ENCODE results near the gene ZNF618. TPM values are rescaled to one million over a fixed set of nuclear protein-coding genes. Genes with fewer than 3 reads are reported as not detected.
"Not testable (repeated sequence)": the region's sequence is repeated elsewhere in the genome, so short reads cannot be mapped to it uniquely, and the experiment has no call there.

Gene ZNF618
- total RNA-seq, 1 donor from 2014 or later, result 1.9 TPM

DNA sequence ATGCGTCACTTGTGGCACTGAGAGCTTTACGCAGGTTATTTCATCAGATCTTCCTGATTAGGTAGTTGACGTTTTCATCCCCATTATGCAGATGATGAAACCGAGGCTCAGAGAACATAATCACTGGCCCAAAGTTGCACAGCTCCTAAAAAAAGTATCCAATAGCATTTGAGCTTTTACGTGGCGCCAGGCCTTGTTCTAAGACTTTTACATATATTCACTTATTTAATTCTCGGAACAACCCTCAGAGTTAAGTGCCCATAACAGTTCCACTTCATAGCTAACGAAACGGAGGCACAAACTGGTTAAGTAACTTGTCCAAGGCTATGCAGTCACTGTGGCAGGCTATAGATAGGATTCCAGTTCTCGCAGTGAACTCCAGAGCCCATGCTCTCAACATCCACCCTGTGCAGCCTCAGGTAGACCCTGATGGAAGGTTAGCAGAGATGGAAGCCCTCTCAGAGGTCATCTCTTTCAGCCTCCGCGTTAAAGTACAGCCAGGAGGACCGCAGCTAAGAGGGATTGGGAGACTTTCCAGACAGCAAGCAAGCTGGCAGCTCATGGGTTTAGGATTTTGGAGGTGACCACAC lies 162.7 kb downstream of the ZNF618 start:
- H3K27me3 ChIP-seq (ENCODE audit: low read depth), result no peaks in the 10 kb centered on the region
- H3K27ac ChIP-seq (replicated peaks), result no peak overlapping the region
- no peak overlapping the region for H3K4me3 ChIP-seq
- H3K36me3 ChIP-seq, result peaks cover 49% of the 10 kb centered on the region
- intact Hi-C loops (cut with micrococcal nuclease), result no loop called here
- peaks cover 29% of the 10 kb centered on the region for H3K9me3 ChIP-seq (replicated peaks)
- TF ChIP-seq, protein P1, sequence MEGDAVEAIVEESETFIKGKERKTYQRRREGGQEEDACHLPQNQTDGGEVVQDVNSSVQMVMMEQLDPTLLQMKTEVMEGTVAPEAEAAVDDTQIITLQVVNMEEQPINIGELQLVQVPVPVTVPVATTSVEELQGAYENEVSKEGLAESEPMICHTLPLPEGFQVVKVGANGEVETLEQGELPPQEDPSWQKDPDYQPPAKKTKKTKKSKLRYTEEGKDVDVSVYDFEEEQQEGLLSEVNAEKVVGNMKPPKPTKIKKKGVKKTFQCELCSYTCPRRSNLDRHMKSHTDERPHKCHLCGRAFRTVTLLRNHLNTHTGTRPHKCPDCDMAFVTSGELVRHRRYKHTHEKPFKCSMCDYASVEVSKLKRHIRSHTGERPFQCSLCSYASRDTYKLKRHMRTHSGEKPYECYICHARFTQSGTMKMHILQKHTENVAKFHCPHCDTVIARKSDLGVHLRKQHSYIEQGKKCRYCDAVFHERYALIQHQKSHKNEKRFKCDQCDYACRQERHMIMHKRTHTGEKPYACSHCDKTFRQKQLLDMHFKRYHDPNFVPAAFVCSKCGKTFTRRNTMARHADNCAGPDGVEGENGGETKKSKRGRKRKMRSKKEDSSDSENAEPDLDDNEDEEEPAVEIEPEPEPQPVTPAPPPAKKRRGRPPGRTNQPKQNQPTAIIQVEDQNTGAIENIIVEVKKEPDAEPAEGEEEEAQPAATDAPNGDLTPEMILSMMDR (IDR thresholded peaks at IDR 0.05; ENCODE audit: borderline replicate concordance), result no peak
- H3K4me1 ChIP-seq, result no peaks in the 10 kb centered on the region
- DNase-seq, result no peak

DNA sequence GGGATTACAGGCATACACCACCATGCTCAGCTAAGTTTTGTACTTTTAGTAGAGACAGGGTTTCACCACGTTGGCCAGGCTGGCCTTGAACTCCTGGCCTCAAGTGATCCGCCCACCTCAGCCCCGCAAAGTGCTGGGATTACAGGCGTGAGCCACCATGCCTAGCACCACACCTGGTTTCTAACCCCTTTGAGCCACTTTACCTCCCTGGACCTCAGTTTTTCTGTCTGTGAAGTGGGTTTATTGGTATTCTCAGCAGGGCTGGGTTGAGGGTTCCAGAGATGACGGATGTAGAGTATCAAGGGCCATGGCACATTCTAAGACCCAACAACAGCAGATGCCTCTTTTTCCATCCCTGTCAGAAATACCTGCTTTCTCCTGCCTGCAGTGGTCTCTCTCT lies 163.4 kb downstream of the ZNF618 start:
- H3K36me3 ChIP-seq, result peaks cover 44% of the 10 kb centered on the region
- no peak for DNase-seq
- no peak overlapping the region for H3K4me3 ChIP-seq
- no peaks in the 10 kb centered on the region for H3K4me1 ChIP-seq
- H3K27ac ChIP-seq (replicated peaks), result no peak overlapping the region
- TF ChIP-seq, protein P1 (IDR thresholded peaks at IDR 0.05; ENCODE audit: borderline replicate concordance), result no peak
- intact Hi-C loops (cut with micrococcal nuclease), result no loop called here
- H3K27me3 ChIP-seq (ENCODE audit: low read depth), result no peaks in the 10 kb centered on the region
- H3K9me3 ChIP-seq (replicated peaks), result peaks cover 35% of the 10 kb centered on the region

GRCh38 chr9:114043660-114044059 lies 167.6 kb downstream of the ZNF618 start:
- DNase-seq; H3K4me1 ChIP-seq; intact Hi-C loops (cut with micrococcal nuclease); H3K4me3 ChIP-seq; H3K27me3 ChIP-seq (ENCODE audit: low read depth); H3K27ac ChIP-seq (replicated peaks): not testable (repeated sequence)
- peaks cover 38% of the 10 kb centered on the region for H3K9me3 ChIP-seq (replicated peaks)
- peaks cover 28% of the 10 kb centered on the region for H3K36me3 ChIP-seq

DNA sequence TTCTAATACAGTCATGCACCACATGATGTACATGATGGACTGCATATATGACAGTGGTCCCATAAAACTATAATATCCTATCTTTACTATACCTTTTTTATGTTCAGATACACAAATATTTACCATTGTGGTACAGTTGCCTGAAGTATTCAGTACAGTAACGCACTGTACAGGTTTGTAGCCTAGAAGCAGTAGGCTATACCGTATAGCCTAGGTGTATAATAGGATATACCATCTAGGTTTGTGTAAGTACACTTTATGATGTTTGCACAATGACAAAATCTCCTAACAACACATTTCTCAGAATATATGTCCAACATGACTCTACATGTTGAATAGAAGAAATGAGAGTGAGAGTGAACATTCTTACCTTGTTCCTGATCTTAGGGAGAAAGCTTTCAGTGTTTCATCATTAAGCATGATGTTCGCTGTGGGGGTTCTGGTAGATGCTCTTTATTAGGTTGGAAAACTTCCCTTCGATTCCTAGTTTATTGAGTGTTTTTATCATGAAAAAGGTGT lies 170.2 kb downstream of the ZNF618 start:
- H3K27ac ChIP-seq (replicated peaks), result no peak overlapping the region
- peaks cover 34% of the 10 kb centered on the region for H3K9me3 ChIP-seq (replicated peaks)
- DNase-seq, result no peak
- no peak overlapping the region for H3K4me3 ChIP-seq
- intact Hi-C loops (cut with micrococcal nuclease), result no loop called here
- H3K4me1 ChIP-seq, result no peaks in the 10 kb centered on the region
- TF ChIP-seq, protein P1 (IDR thresholded peaks at IDR 0.05; ENCODE audit: borderline replicate concordance), result no peak
- H3K36me3 ChIP-seq, result peaks cover 32% of the 10 kb centered on the region
- no peaks in the 10 kb centered on the region for H3K27me3 ChIP-seq (ENCODE audit: low read depth)

DNA sequence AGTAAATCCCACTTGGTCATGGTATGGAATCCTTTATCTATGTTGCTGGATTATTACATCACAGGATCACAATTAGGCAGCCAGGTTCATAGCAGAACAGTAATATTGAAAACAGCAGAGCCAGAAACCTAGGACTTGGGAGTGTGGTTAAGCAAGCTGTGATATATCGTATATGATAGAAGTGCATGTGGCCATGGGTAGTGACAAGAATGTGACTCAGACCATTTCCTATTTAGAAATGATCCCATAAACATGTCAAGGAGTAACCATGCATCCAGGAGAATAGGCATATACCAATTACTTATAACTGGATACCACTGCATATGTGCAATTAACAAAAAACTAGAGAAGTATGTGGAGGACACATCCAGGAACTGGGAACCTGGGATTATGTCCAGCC lies 170.8 kb downstream of the ZNF618 start:
- Histone ChIP-seq H3K4me1 (no peaks in the 10 kb centered on the region), H3K9me3 (replicated peaks) (peaks cover 34% of the 10 kb centered on the region), H3K36me3 (peaks cover 32% of the 10 kb centered on the region), H3K4me3 (no peak overlapping the region), H3K27me3 (ENCODE audit: low read depth) (no peaks in the 10 kb centered on the region), H3K27ac (replicated peaks) (no peak overlapping the region)
- no peak for DNase-seq
- intact Hi-C loops (cut with micrococcal nuclease), result no loop called here
- TF ChIP-seq, protein P1 (IDR thresholded peaks at IDR 0.05; ENCODE audit: borderline replicate concordance), result no peak

GRCh38 chr9:114047717-114048116 lies 171.6 kb downstream of the ZNF618 start:
- no peaks in the 10 kb centered on the region for H3K27me3 ChIP-seq (ENCODE audit: low read depth)
- peaks cover 28% of the 10 kb centered on the region for H3K9me3 ChIP-seq (replicated peaks)
- H3K4me3 ChIP-seq, result no peak overlapping the region
- H3K27ac ChIP-seq (replicated peaks), result no peak overlapping the region
- intact Hi-C loops (cut with micrococcal nuclease), result no loop called here
- peaks cover 32% of the 10 kb centered on the region for H3K36me3 ChIP-seq
- no peaks in the 10 kb centered on the region for H3K4me1 ChIP-seq
- TF ChIP-seq, protein P1 (IDR thresholded peaks at IDR 0.05; ENCODE audit: borderline replicate concordance), result peak; percentile 23
- DNase-seq, result no peak
